Ectodermal cell (in vitro differentiated cells): Measurements from ENCODE around the gene ADCY1.

Experiments
- H3K27ac ChIP-seq: 2 replicates; pipeline ENCODE4 v1.7.0; 2013; ENCODE audit warnings: mild to moderate bottlenecking, low read depth, low read length; ENCODE audit not compliant: insufficient read depth, poor library complexity, severe bottlenecking
- H3K27me3 ChIP-seq: 2 replicates; pipeline ENCODE4 v1.7.0; 2013; ENCODE audit warnings: mild to moderate bottlenecking, low read length; ENCODE audit not compliant: insufficient read depth, control insufficient read depth, poor library complexity, severe bottlenecking
- H3K36me3 ChIP-seq: one replicate; pipeline ENCODE4 v1.7.0; 2013; ENCODE audit warnings: low read length; ENCODE audit not compliant: control insufficient read depth, insufficient read depth
- H3K4me1 ChIP-seq: one replicate; pipeline ENCODE4 v1.7.0; 2013; ENCODE audit warnings: low read length; ENCODE audit not compliant: control insufficient read depth, insufficient read depth
- H3K4me3 ChIP-seq: 2 replicates; pipeline ENCODE4 v1.7.0; 2013; ENCODE audit warnings: low read depth, low read length, control low read depth; ENCODE audit not compliant: insufficient read depth
- H3K9me3 ChIP-seq: 2 replicates; pipeline ENCODE4 v1.7.0; 2013; ENCODE audit warnings: mild to moderate bottlenecking, low read length, moderate library complexity; ENCODE audit not compliant: control insufficient read depth
- WGBS, 2 experiments: methylation state at CpG; one replicate each; pipeline ENCODE4 v1.1.7; 2013; ENCODE audit warnings: missing lambda C conversion rate in 2 of 2; 5-methylcytosine and 5-hydroxymethylcytosine counted together

The ADCY1 gene

DNA sequence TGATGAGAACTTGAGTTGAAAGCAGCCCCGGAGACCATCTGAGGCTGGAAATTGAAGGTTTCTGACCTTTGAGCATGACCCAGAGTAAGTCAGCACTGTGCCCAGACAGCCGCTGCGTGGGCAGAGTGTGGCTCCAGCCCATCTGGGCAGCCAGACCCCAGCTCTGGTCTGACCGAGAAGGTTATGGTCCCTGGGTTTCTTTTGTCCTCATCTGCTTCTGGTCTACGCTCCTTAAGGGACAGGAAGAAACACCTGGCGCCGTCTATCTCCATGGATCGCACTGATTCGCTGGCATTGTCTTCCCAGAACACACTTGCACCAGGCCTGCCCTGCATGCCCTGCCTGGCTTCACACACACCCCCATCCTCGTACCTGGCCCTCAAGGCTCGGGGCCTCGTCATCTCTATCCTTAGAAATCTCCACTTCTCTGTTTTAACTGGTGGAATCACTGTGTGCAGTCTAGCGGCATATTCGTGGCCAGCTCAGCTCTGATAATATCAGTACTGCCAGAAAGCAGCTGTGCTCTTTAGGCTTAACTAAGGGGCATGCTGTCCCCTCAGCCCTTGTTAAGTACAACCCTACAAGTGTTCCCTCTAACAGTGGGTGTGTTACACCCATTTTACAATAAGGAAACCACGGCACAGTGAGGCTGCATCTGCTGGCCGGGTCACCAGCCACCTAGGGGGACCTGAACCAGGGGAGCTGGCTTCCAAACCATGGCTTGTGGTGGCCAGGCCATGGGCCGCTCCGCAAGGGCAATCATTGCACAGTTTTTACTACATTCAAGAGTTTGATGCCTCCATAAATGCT lies 127.7 kb downstream of the ADCY1 start:
- Histone ChIP-seq H3K4me1 (no peaks in the 10 kb centered on the region), H3K9me3 (no peaks in the 10 kb centered on the region), H3K27ac (no peak overlapping the region), H3K36me3 (no peaks in the 10 kb centered on the region), H3K4me3 (no peak overlapping the region), H3K27me3 (no peaks in the 10 kb centered on the region)
- 92% methylated on average over 18 of the region's 18 CpGs for WGBS, 2 experiments

- H3K9me3 ChIP-seq = no peaks in the 10 kb centered on the region
- 90 to 94% methylated on average over 5 of the region's 5 CpGs for WGBS, 2 experiments
- no peaks in the 10 kb centered on the region for H3K4me1 ChIP-seq
- H3K27me3 ChIP-seq = no peaks in the 10 kb centered on the region
- no peak overlapping the region for H3K27ac ChIP-seq
- H3K4me3 ChIP-seq = no peak overlapping the region
- H3K36me3 ChIP-seq = no peaks in the 10 kb centered on the region
Measured at GRCh38 chr7:45702751-45703150, 128.6 kb downstream of the ADCY1 start.

GRCh38 chr7:45703373-45703821 lies 129.2 kb downstream of the ADCY1 start:
- Histone ChIP-seq H3K4me3 (no peak overlapping the region), H3K36me3 (no peaks in the 10 kb centered on the region), H3K4me1 (no peaks in the 10 kb centered on the region), H3K9me3 (no peaks in the 10 kb centered on the region), H3K27ac (no peak overlapping the region), H3K27me3 (no peaks in the 10 kb centered on the region)
- 91 to 92% methylated on average over 20 of the region's 20 CpGs for WGBS, 2 experiments

DNA sequence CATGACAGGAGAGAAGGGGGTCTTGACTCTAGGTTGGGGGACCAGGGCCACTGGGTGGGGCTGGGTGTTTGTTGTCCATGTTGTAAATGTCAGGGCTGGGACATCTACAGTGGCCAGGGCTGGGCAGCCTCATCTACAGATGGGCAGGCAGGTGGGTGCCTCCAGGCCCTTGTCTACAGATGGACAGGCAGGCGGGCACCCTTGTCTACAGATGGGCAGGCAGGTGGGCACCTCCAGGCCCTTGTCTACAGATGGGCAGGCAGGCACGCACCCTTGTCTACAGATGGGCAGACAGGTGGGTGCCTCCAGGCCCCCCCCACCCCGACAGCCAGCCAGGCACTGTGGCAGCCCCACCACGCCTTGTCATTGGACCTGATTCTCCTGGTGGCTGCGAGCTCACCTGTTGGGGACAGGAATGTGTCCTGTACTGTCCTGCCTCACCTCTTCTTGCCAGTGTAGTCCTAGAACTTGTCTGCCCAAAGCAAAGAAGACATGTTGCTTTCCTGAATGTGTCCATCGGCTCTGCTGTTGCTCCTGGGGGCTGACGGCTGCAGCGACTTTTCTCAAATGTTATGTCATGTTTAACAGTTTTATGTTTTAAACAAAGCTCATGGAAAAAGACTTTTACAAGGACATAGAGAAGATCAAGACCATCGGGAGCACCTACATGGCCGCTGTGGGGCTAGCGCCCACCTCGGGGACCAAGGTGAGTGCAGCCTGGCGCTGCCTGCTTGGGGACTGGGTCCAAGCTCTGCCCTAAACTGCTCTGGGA lies 129.9 kb downstream of the ADCY1 start:
- no peaks in the 10 kb centered on the region for H3K36me3 ChIP-seq
- 90% methylated on average over 13 of the region's 13 CpGs for WGBS, 2 experiments
- no peaks in the 10 kb centered on the region for H3K4me1 ChIP-seq
- H3K4me3 ChIP-seq = no peak overlapping the region
- H3K27me3 ChIP-seq = no peaks in the 10 kb centered on the region
- H3K9me3 ChIP-seq = no peaks in the 10 kb centered on the region
- no peak overlapping the region for H3K27ac ChIP-seq

DNA sequence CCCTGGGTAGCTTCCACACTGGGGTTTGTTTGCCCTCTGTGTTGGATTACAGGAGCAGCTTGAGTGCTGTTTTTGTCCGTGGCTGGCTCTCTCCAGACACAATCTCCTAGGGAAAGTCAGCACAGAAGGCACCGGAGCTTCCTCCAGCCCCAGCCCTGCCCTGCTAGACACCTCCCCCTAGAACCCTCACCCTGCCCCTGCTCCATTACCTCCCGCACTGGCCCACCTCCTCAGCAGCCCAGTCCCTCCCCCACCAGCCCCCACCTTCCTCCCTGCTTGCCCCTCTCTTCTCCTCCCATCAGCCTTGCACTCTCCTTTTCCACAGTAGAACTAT lies 130.5 kb downstream of the ADCY1 start:
- Histone ChIP-seq H3K27me3 (no peaks in the 10 kb centered on the region), H3K9me3 (no peaks in the 10 kb centered on the region), H3K27ac (no peak overlapping the region), H3K4me3 (no peak overlapping the region), H3K4me1 (no peaks in the 10 kb centered on the region), H3K36me3 (no peaks in the 10 kb centered on the region)
- 72 to 76% methylated on average over 3 of the region's 3 CpGs for WGBS, 2 experiments

DNA sequence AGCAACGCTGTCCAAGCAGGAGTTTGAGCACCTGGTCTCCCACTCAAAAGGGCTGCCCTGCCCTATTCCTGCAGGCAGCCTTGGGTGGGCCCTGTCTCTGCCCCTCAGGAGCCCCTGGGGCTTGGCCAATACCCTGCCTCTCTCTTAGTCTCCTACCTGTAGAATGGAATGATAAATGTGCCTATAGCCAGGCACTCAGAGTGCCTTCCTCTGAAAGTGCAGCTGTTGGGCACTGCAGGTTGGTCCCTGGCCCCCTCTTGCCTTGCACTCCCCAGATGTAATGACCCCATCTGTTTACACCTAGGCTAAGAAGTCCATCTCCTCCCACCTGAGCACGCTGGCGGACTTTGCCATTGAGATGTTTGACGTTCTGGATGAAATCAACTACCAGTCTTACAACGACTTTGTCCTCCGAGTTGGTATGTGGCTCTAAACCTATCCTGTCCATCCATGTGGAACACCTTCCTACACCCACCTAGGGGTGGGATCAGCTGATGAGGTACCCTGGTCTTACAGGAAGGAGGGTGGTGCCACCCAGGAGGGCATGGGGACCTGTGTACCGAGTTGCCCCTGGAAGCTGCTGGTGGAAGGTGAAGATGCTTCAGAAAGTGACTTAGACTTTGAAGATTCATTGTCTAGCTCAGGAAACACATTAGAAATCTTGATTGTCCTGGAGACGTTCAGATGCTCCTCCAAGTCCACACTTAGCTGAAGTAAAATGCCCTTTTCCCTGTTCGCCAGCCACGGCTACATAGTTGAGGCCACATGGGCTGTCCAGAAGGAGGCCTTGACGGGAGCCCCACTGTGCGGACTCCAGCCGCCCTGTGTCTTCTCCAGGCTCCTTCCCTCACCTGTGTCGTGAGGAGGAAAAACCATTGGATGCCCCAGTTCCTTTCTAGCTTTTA lies 134.1 kb downstream of the ADCY1 start:
- Histone ChIP-seq H3K4me3 (no peak overlapping the region), H3K4me1 (no peaks in the 10 kb centered on the region), H3K27ac (no peak overlapping the region), H3K9me3 (no peaks in the 10 kb centered on the region), H3K27me3 (no peaks in the 10 kb centered on the region), H3K36me3 (no peaks in the 10 kb centered on the region)
- 94 to 95% methylated on average over 13 to 14 of the region's 14 CpGs for WGBS, 2 experiments

GRCh38 chr7:45709168-45710042 lies 135.2 kb downstream of the ADCY1 start:
- Histone ChIP-seq H3K27me3 (no peaks in the 10 kb centered on the region), H3K4me3 (no peak overlapping the region), H3K36me3 (no peaks in the 10 kb centered on the region), H3K27ac (no peak overlapping the region), H3K9me3 (no peaks in the 10 kb centered on the region), H3K4me1 (no peaks in the 10 kb centered on the region)
- WGBS, 2 experiments = 93 to 94% methylated on average over 14 of the region's 14 CpGs

- Histone ChIP-seq H3K27me3 (no peaks in the 10 kb centered on the region), H3K9me3 (no peaks in the 10 kb centered on the region), H3K36me3 (no peaks in the 10 kb centered on the region), H3K4me3 (no peak overlapping the region), H3K27ac (no peak overlapping the region), H3K4me1 (no peaks in the 10 kb centered on the region)
- 91 to 93% methylated on average over 13 of the region's 13 CpGs for WGBS, 2 experiments
Measured at GRCh38 chr7:45710271-45711160, 136.3 kb downstream of the ADCY1 start.

DNA sequence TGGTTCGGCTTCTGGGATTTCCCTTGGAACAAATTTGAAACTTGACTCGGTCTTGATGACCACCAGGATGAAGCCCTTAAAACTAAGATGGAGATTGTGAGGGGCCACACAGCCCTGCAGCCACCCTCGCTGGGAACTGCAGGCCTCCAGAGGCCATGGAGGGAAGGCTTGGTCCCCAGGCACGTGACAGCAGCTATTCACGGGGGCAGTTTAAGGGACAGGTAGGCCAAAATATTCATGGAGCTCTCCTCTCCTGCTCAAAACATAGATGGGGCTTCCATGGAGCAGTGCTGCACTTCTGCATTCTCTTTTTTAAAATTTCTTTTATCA lies 137.0 kb downstream of the ADCY1 start:
- Histone ChIP-seq H3K4me1 (no peaks in the 10 kb centered on the region), H3K27ac (no peak overlapping the region), H3K4me3 (no peak overlapping the region), H3K36me3 (no peaks in the 10 kb centered on the region), H3K9me3 (no peaks in the 10 kb centered on the region), H3K27me3 (no peaks in the 10 kb centered on the region)
- WGBS, 2 experiments = 93 to 94% methylated on average over 5 of the region's 5 CpGs
